K562 (cell line): ENCODE data around the gene COL16A1. TPM values are rescaled to one million over a fixed set of nuclear protein-coding genes. Genes with fewer than 3 reads are reported as not detected.

ENCODE experiments used
- ATAC-seq: fragments of 200-7000 bp; cut with Tn5 transposase; 3 replicates; pipeline ENCODE4 v1.9.1; 2020; ENCODE audit warnings: moderate library complexity
- BruUV-seq: library from RNA; stranded (reverse); fragments of 400-500 nt; replicated peaks from 2 replicates; lab custom pipeline; 2021; lab: Mats Ljungman, UMichigan
- CTCF ChIA-PET: fragments of 300-600 bp; formaldehyde crosslinking; extraction: SDS; loops from one replicate; lab custom pipeline; 2021; ENCODE audit warnings: low intra/inter-chr PET ratio; lab: Yijun Ruan, JAX
- POLR2A ChIA-PET: fragments of 300-600, 350-650 bp; sonication (Branson Sonifier 250); formaldehyde crosslinking; extraction: SDS; loops from one replicate; lab custom pipeline; 2021; ENCODE audit warnings: antibody characterized with exemption, inconsistent platforms; lab: Yijun Ruan, JAX
- DNase-seq, 4 experiments: peaks; one replicate each; pipeline versions ENCODE4 v3.0.0 to v3.0.0-alpha.2; 2011 to 2018; ENCODE audit warnings: low spot score in 3 of 4, mixed read lengths in 3 of 4; ENCODE audit errors: extremely low read depth in 1 of 4
- FAIRE-seq: peaks from 2 replicates; lab custom pipeline; 2011; peaks lifted over from hg19 to GRCh38; lab: Jason Lieb, UNC
- H2AFZ ChIP-seq: 2 replicates; pipeline ENCODE4 v1.6.0; 2011; ENCODE audit warnings: low read depth, low read length, control low read depth, inconsistent platforms
- H3K27ac ChIP-seq: fragments of 200-600 bp; 3 replicates; pipeline ENCODE4 v1.8.0; 2011; ENCODE audit warnings: low read depth, mild to moderate bottlenecking, control low read depth, inconsistent platforms, low read length, moderate library complexity, mixed read lengths; ENCODE audit errors: extremely low read depth
- H3K27me3 ChIP-seq, 2 experiments: fragments of 300-600 bp in 1 of 2; 2 replicates in 1 of 2; 3 replicates in 1 of 2; pipeline versions ENCODE4 v1.6.0 to v1.8.0; 2011; ENCODE audit warnings: inconsistent platforms in 2 of 2, low read length in 2 of 2, mild to moderate bottlenecking in 1 of 2, mixed read lengths in 1 of 2, moderate library complexity in 1 of 2; ENCODE audit not compliant: control insufficient read depth in 2 of 2, insufficient read depth in 2 of 2
- H3K36me3 ChIP-seq: fragments of 300-600 bp; 3 replicates; pipeline ENCODE4 v1.8.0; 2011; ENCODE audit warnings: mild to moderate bottlenecking, low read length, inconsistent platforms; ENCODE audit not compliant: control insufficient read depth, insufficient read depth
- H3K4me1 ChIP-seq, 2 experiments: fragments of 200-600 bp in 1 of 2; replicated peaks in 1 of 2; 2 replicates in 1 of 2; 3 replicates in 1 of 2; pipeline versions ENCODE4 v1.5.1 to v1.8.0; 2011; ENCODE audit warnings: inconsistent platforms in 2 of 2, low read length in 2 of 2, mild to moderate bottlenecking in 1 of 2, mixed read lengths in 1 of 2, moderate library complexity in 1 of 2; ENCODE audit not compliant: control insufficient read depth in 2 of 2, insufficient read depth in 2 of 2
- H3K4me2 ChIP-seq: 2 replicates; pipeline ENCODE4 v1.6.1; 2011; ENCODE audit warnings: low read length, control low read depth, inconsistent platforms, mixed read lengths; ENCODE audit not compliant: insufficient read depth
- H3K4me3 ChIP-seq: fragments of 200-600 bp; sonication (generic), shearing (Covaris generic); 2 replicates; pipeline ENCODE4 v1.5.1; 2016; ENCODE audit warnings: control low read depth, inconsistent platforms
- H3K79me2 ChIP-seq: fragments of 200-600 bp; 3 replicates; pipeline ENCODE4 v1.8.0; 2011; ENCODE audit warnings: low read length, inconsistent platforms; ENCODE audit not compliant: control insufficient read depth, insufficient read depth
- H3K9ac ChIP-seq, 2 experiments: 2 replicates each; pipeline versions ENCODE4 v1.6.0 to v1.6.1; 2011; ENCODE audit warnings: low read depth in 2 of 2, low read length in 2 of 2, control low read depth in 1 of 2, inconsistent platforms in 1 of 2, mild to moderate bottlenecking in 1 of 2, mixed read lengths in 1 of 2; ENCODE audit not compliant: insufficient read depth in 1 of 2
- H3K9me1 ChIP-seq: one replicate; pipeline ENCODE4 v1.6.0; 2011; ENCODE audit warnings: inconsistent platforms, mild to moderate bottlenecking, low read length, moderate library complexity; ENCODE audit not compliant: control insufficient read depth, insufficient read depth
- H3K9me3 ChIP-seq: replicated peaks from 2 replicates; pipeline ENCODE4 v1.5.1; 2011; ENCODE audit warnings: low read depth, low read length, inconsistent platforms; ENCODE audit not compliant: control insufficient read depth, insufficient read depth
- H4K20me1 ChIP-seq: replicated peaks from 2 replicates; pipeline ENCODE4 v1.6.1; 2011; ENCODE audit warnings: low read length, inconsistent platforms, mixed read lengths; ENCODE audit not compliant: control insufficient read depth, insufficient read depth
- ARID3B ChIP-seq: fragments of 250-450 bp; sonication (Bioruptor Pico); IDR thresholded peaks from 2 replicates; pipeline ENCODE4 v1.4.0; 2020; ENCODE audit warnings: borderline replicate concordance
- BACH1 ChIP-seq: fragments of 200-800 bp; sonication (Bioruptor generic); IDR thresholded peaks from 2 replicates; pipeline ENCODE4 v1.6.1; 2016; ENCODE audit warnings: missing genetic modification characterization, missing compliant biosample characterization
- C11orf30 ChIP-seq: fragments of 450-650 bp; IDR thresholded peaks from 2 replicates; pipeline ENCODE4 v1.6.1; 2016; ENCODE audit warnings: low read depth, mild to moderate bottlenecking
- CXXC5 ChIP-seq: fragments of 250-450 bp; sonication (Bioruptor Pico); IDR thresholded peaks from 2 replicates; pipeline ENCODE4 v1.8.0; 2022; ENCODE audit warnings: inconsistent platforms, mild to moderate bottlenecking, moderate library complexity
- E2F1 ChIP-seq: sonication (generic); formaldehyde crosslinking; IDR thresholded peaks from 2 replicates; pipeline ENCODE4 v1.8.1; 2023; ENCODE audit warnings: mild to moderate bottlenecking, missing genetic modification reagents, moderate library complexity
- FOXM1 ChIP-seq, 2 experiments: fragments of 450-650 bp in 1 of 2; sonication (generic) in 1 of 2; formaldehyde crosslinking in 1 of 2; IDR thresholded peaks; 2 replicates each; pipeline versions ENCODE4 v1.6.1 to v1.9.0; 2017 to 2022; ENCODE audit warnings: low read depth in 2 of 2, mild to moderate bottlenecking in 2 of 2, missing genetic modification reagents in 1 of 2, moderate library complexity in 1 of 2
- ID3 ChIP-seq, 2 experiments: fragments of 250-450 bp in 1 of 2; fragments of 450-650 bp in 1 of 2; sonication (Bioruptor Pico) in 1 of 2; IDR thresholded peaks; 2 replicates each; pipeline versions ENCODE4 v1.6.1 to v1.8.0; 2016 to 2021; ENCODE audit warnings: mild to moderate bottlenecking in 2 of 2, moderate library complexity in 2 of 2, missing compliant biosample characterization in 1 of 2, missing genetic modification characterization in 1 of 2
- NFE2 ChIP-seq: IDR thresholded peaks from 2 replicates; pipeline ENCODE4 v1.6.1; 2014; ENCODE audit warnings: antibody characterized with exemption, low read depth
- RFX1 ChIP-seq: fragments of 450-650 bp; IDR thresholded peaks from 2 replicates; pipeline ENCODE4 v1.6.1; 2016; ENCODE audit warnings: mild to moderate bottlenecking, moderate library complexity
- SRSF7 ChIP-seq: fragments of 200-400 bp; formaldehyde crosslinking; optimal IDR thresholded peaks from 2 replicates; pipeline ENCODE3; 2017; ENCODE audit warnings: mild to moderate bottlenecking, low read depth, low read length
- TBP ChIP-seq: optimal IDR thresholded peaks from 2 replicates; pipeline ENCODE3; 2011; ENCODE audit warnings: low read depth, low read length, improper control_type of control experiment
- ZBED1 ChIP-seq: IDR thresholded peaks from 2 replicates; pipeline ENCODE4 v1.6.1; 2014
- ZNF121 ChIP-seq: sonication (generic); formaldehyde crosslinking; conservative IDR thresholded peaks from 2 replicates; pipeline ENCODE4 v1.8.0; 2022; ENCODE audit warnings: missing genetic modification reagents
- ZNF3 ChIP-seq: fragments of 250-450 bp; sonication (Bioruptor Pico); IDR thresholded peaks from 2 replicates; pipeline ENCODE4 v1.5.0; 2021; ENCODE audit warnings: mild to moderate bottlenecking, moderate library complexity
- WGBS: fragments of 100-300 bp; shearing (Covaris generic); methylation state at CpG from one replicate; pipeline ENCODE4 v1.1.6; 2016; ENCODE audit warnings: low coverage, mixed read lengths; ENCODE audit not compliant: insufficient coverage; ENCODE audit errors: missing lambda C conversion rate; 5-methylcytosine and 5-hydroxymethylcytosine counted together
- in situ Hi-C: fragments of 300-500 bp; cut with MboI; formaldehyde crosslinking; loops from 4 replicates; pipeline ENCODE4 v1.15.0; 2018; ENCODE audit warnings: inconsistent platforms, mixed read lengths
- intact Hi-C: fragments of 100-400 bp; cut with micrococcal nuclease; formaldehyde crosslinking; loops from 2 replicates; pipeline ENCODE4 v1.14.2; 2022
- polyA plus RNA-seq, 8 experiments: library from polyadenylated mRNA; depleted of rRNA in 4 of 8; stranded (reverse) in 5 of 8; unstranded in 3 of 8; fragments of >200 nt; fragmentation: Nextera tagmentation in 2 of 8; fragmentation: Illumina TruSeq in 1 of 8; extraction: Ambion mirVana in 2 of 8; extraction: Trizol in 1 of 8; gene quantifications; 2 replicates each; pipeline versions ENCODE4 v1.2.1 to v1.2.3, GENCODE V29; 2011 to 2014; ENCODE audit warnings: inconsistent platforms in 1 of 8, missing spikeins in 1 of 8
- total RNA-seq, 7 experiments: library from RNA; depleted of rRNA in 6 of 7; stranded (reverse); fragments of >200 nt in 6 of 7; fragmentation: Illumina TruSeq in 2 of 7; extraction: Trizol in 2 of 7; gene quantifications; 2 replicates each; pipeline versions ENCODE4 v1.2.1 to v1.2.3, GENCODE V29; 2011 to 2021; ENCODE audit warnings: low replicate concordance in 1 of 7

COL16A1 gene
- total and polyA plus RNA-seq, 9 of the 15 experiments (the other 6 are each of a cell fraction or from before 2014, with no cell fraction given) = 0.11 to 0.60 (median 0.11) TPM; not detected in 6

DNA sequence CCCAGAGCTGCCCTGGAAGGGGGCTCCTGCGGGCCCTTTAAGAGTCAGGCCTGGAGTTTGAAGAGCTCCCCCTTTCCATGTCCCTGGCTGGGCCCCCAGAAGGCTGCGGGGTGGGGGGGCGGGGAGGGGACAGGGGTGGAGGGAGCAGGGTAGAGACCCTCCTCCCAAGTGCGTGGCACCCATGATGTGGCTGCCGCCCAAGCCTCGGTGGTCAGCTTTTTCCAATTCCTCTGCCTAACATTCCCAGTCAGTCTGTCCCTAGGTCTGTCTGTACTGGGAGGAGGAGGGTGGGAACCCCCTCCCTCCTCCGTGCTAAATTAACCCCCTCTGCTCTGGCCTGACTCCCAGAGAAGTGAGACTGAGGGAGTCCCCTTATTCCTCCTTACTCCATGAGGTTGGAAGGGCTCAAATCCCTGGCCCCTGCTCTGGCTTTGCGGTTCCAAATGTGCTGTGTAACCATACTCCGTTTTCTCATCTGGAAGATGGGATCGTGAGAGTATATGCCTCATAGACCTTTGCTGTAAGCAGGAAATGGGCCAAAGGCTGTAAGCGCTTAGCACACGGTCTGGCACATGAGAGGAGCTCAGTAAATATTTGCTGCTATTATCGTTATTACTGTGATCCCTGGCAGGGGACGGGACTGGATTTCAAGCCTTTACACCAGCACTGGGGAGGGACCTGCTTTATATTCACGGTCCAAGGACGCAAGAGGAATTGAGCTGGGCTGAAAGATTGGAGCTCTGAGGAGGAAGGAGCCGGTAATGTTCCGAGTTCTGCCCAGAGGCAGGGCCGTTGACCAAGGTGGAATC, 658 bp upstream of the COL16A1 start:
- Histone ChIP-seq H3K36me3 (no peaks in the 10 kb centered on the region), H4K20me1 (no peaks in the 10 kb centered on the region), H3K9ac (peak overlapping the region; percentile 8 to 42; a peak in 3 of 4 replicates), H3K27ac (peak overlapping the region; percentile 29; the same call in 2 of the 3 replicates), H3K4me3 (no peak overlapping the region), H2AFZ (peak overlapping the region; percentile 85), H3K4me2 (peak overlapping the region; percentile 7; the same call in 1 of the 2 replicates), H3K4me1 (peaks cover 14 to 28% of the 10 kb centered on the region in 2 experiments), H3K9me3 (no peaks in the 10 kb centered on the region), H3K27me3 (peaks cover 16 to 62% of the 10 kb centered on the region in 2 experiments), H3K79me2 (no peaks in the 10 kb centered on the region), H3K9me1 (no peaks in the 10 kb centered on the region)
- in situ Hi-C loops (no loop called here), intact Hi-C loops (loop anchor here (2.0 kb wide), 1 partner anchor 42 kb away; no protein-coding TSS in a partner anchor)
- TF ChIP-seq TBP = peak; percentile 20
- no peak for TF ChIP-seq RFX1
- TF ChIP-seq ZNF3 = peak; percentile 53; the same call in 1 of the 2 replicates
- no peak for TF ChIP-seq BACH1 (tag)
- no peak for TF ChIP-seq FOXM1 (IDR thresholded peaks at IDR 0.05; ENCODE audit: low read depth)
- no peak for TF ChIP-seq FOXM1 (CRISPR knock-in tag; IDR thresholded peaks at IDR 0.05; ENCODE audit: low read depth)
- TF ChIP-seq CXXC5 = 0 out of 2 replicates have a peak, but pooled peaks have one; percentile 14
- no peak for TF ChIP-seq ZNF121 (CRISPR knock-in tag)
- TF ChIP-seq C11orf30 = no peak
- TF ChIP-seq ZBED1 = no peak
- no peak for TF ChIP-seq ARID3B (CRISPR knock-in tag)
- TF ChIP-seq SRSF7 = no peak
- no peak for TF ChIP-seq ID3 (CRISPR knock-in tag; IDR thresholded peaks at IDR 0.05)
- 0 out of 2 replicates have a peak, but pooled peaks have one; percentile 45 for TF ChIP-seq ID3 (tag; IDR thresholded peaks at IDR 0.05)
- peak; percentile 8; the same call in 1 of the 2 replicates for TF ChIP-seq NFE2
- 0 out of 2 replicates have a peak, but pooled peaks have one; percentile 14 for TF ChIP-seq E2F1 (CRISPR knock-in tag)
- no TSS peak for BruUV-seq
- WGBS = 34% methylated on average over 15 of the region's 19 CpGs
- ATAC-seq = peak; percentile 16
- ChIA-PET POLR2A (interaction anchor here (0.6 to 3.1 kb wide), 4 partner anchors 11 to 48 kb away, joined by 4 to 13 read pairs (median 5); no protein-coding TSS in a partner anchor), CTCF (interaction anchor here (1.1 kb wide), 1 partner anchor 41 kb away, joined by 6 read pairs; no protein-coding TSS in a partner anchor)
- DNase-seq = no peak
- peak; percentile 78 for FAIRE-seq
